22Rv1 (cell line): ENCODE data around the gene ADH1C.

Experiments
- CTCF ChIP-seq: fragments of 450-650 bp; IDR thresholded peaks from 2 replicates; pipeline ENCODE4 v1.5.1; 2017; ENCODE audit warnings: mild to moderate bottlenecking
- ZFX ChIP-seq: fragments of 450-650 bp; IDR thresholded peaks from 2 replicates; pipeline ENCODE4 v1.6.1; 2017; ENCODE audit warnings: antibody characterized with exemption, borderline replicate concordance

GRCh38 chr4:99301376-99302164 is 51.0 kb downstream of the ADH1C start:
- TF ChIP-seq CTCF = no peak
- TF ChIP-seq ZFX = no peak
